ENCODE data around the gene ALCAM.

GRCh38 chr3:105490045-105490444, 123.3 kb downstream of the ALCAM start:
- TF ChIP-seq CTCF (conservative IDR thresholded peaks at IDR 0.05) (no peak), ZFX (IDR thresholded peaks at IDR 0.05) (no peak)
